ENCODE data around the gene CRHR1.

DNA sequence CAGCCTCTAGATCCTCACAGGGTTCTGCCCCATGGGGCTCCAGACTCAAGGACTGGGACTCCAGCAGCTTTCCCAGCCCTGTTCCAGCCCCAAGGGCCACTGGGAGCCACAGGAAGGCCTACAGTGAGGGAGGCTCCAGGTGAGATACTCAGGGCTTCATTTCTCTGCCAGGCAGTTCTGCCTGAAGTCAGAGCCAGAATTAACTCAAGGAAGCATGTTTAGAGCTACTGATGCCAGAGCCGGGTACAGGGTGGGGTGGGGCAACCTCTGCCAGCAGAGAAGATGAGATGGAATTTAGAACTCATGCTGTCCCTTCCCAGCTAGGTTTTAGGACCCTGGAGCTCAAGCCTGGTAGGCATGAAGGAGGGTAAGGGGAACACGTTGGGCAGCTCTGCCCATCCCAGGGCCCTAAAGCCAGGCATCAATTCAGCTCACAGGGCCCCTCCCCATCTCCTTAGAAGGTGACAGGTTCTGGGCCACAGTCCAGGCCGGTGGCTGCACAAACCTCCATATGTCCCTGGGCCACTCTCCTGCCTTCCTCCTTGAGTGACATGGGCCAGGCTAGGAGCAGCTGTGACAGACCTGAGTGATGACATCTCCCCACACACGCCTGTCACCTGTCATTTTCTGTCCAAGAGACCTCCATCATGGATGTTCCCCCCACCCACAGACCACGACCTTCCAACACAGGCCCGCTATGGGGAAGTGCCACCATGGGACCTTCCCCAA is 36.1 kb downstream of the CRHR1 start:
- TF ChIP-seq JUNB (IDR thresholded peaks at IDR 0.05) = no peak
- TF ChIP-seq RNF2 (IDR thresholded peaks at IDR 0.05; ENCODE audit: borderline replicate concordance, low read depth) = no peak
- TF ChIP-seq RAD21 (conservative IDR thresholded peaks at IDR 0.05 in 1 of 2, IDR thresholded peaks at IDR 0.05 in 1 of 2) = no peak
- no peak for TF ChIP-seq CTCF (IDR thresholded peaks at IDR 0.05)
- TF ChIP-seq POLR2A (IDR thresholded peaks at IDR 0.05; ENCODE audit: low read length) = no peak
- TF ChIP-seq CEBPB (IDR thresholded peaks at IDR 0.05) = no peak
- TF ChIP-seq ELK1 (IDR thresholded peaks at IDR 0.05; ENCODE audit: low read depth, low read length) = no peak
- no peak for TF ChIP-seq TP53 (CRISPR knock-in tag; IDR thresholded peaks at IDR 0.05)
- TF ChIP-seq KDM1A (IDR thresholded peaks at IDR 0.05; ENCODE audit: low read depth) = no peak
- no peak for TF ChIP-seq JUN (IDR thresholded peaks at IDR 0.05)
- no peak for TF ChIP-seq BHLHE40 (IDR thresholded peaks at IDR 0.05; ENCODE audit: low read depth, low read length)
- no peak for TF ChIP-seq HOXA7 (CRISPR knock-in tag; IDR thresholded peaks at IDR 0.05)
- TF ChIP-seq EP300 (IDR thresholded peaks at IDR 0.05) = no peak
